Uterus (tissue), 2 donors: Measurements from ENCODE around the gene TRIM6.
"Not testable (repeated sequence)": the region's sequence is repeated elsewhere in the genome, so short reads cannot be mapped to it uniquely, and the experiment has no call there.

Experiments used
- CTCF ChIP-seq, 4 experiments: fragments of 200-600 bp in 2 of 4; fragments of 450-650 bp in 2 of 4; sonication (generic) in 2 of 4; IDR thresholded peaks; one replicate each; pipeline ENCODE4 v1.5.1; 2016 to 2019; ENCODE audit warnings: antibody characterized with exemption in 4 of 4, mild to moderate bottlenecking in 2 of 4, moderate library complexity in 1 of 4
- POLR2A ChIP-seq, 2 donors: fragments of 450-650 bp; IDR thresholded peaks; one replicate each; pipeline ENCODE4 v1.6.1; 2016; ENCODE audit warnings: antibody characterized with exemption in 2 of 2, mild to moderate bottlenecking in 1 of 2, moderate library complexity in 1 of 2

DNA sequence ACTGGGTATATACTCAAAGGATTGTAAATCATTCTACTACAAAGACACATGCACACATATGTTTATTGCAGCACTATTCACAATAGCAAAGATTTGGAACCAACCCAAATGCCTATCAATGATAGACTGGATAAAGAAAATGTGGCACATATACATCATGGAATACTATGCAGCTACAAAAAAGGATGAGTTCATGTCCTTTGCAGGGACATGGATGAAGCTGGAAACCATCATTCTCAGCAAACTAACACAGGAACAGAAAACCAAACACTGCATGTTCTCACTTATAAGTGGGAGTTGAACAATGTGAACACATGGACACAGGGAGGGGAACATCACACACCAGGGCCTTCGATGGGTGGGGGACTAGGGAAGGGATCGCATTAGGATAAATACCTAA is 60.5 kb downstream of the TRIM6 start:
- TF ChIP-seq CTCF, POLR2A (IDR thresholded peaks at IDR 0.05): not testable (repeated sequence)
